ENCODE data around the gene FANCM.

FANCM gene, protein sequence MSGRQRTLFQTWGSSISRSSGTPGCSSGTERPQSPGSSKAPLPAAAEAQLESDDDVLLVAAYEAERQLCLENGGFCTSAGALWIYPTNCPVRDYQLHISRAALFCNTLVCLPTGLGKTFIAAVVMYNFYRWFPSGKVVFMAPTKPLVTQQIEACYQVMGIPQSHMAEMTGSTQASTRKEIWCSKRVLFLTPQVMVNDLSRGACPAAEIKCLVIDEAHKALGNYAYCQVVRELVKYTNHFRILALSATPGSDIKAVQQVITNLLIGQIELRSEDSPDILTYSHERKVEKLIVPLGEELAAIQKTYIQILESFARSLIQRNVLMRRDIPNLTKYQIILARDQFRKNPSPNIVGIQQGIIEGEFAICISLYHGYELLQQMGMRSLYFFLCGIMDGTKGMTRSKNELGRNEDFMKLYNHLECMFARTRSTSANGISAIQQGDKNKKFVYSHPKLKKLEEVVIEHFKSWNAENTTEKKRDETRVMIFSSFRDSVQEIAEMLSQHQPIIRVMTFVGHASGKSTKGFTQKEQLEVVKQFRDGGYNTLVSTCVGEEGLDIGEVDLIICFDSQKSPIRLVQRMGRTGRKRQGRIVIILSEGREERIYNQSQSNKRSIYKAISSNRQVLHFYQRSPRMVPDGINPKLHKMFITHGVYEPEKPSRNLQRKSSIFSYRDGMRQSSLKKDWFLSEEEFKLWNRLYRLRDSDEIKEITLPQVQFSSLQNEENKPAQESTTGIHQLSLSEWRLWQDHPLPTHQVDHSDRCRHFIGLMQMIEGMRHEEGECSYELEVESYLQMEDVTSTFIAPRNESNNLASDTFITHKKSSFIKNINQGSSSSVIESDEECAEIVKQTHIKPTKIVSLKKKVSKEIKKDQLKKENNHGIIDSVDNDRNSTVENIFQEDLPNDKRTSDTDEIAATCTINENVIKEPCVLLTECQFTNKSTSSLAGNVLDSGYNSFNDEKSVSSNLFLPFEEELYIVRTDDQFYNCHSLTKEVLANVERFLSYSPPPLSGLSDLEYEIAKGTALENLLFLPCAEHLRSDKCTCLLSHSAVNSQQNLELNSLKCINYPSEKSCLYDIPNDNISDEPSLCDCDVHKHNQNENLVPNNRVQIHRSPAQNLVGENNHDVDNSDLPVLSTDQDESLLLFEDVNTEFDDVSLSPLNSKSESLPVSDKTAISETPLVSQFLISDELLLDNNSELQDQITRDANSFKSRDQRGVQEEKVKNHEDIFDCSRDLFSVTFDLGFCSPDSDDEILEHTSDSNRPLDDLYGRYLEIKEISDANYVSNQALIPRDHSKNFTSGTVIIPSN (N-terminal part only)

DNA sequence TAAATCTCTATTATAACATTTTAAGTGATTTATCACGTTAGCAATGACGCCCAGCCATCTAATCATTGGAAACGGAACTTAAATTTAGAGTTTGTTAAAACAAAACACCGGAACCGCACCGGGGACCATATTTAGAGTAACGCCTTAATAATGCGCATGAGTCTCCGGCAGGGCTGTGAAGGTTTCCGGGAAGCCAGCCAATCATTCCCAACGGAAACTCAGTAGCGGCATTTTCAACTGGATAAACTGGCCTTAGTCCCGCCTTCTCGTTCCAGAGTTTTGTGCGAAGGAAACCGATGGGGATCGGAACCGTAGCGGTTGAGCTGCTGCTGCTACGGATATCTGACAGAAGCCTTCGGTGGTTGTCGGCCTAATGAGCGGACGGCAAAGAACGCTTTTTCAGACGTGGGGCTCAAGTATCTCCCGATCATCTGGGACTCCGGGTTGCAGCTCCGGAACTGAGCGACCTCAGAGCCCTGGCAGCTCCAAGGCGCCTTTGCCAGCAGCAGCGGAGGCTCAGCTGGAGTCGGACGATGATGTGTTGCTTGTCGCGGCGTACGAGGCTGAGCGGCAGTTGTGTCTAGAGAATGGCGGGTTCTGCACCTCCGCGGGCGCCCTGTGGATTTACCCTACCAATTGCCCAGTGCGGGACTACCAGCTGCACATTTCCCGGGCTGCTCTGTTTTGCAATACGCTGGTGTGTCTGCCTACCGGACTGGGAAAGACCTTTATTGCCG lies at the start of gene FANCM:
Gene FANCM (plus strand): TSS at position 272 of the 737 bp plus-strand sequence. CDS start 102 bp downstream, at position 374.
- peak; percentile 94 for DNase-seq

DNA sequence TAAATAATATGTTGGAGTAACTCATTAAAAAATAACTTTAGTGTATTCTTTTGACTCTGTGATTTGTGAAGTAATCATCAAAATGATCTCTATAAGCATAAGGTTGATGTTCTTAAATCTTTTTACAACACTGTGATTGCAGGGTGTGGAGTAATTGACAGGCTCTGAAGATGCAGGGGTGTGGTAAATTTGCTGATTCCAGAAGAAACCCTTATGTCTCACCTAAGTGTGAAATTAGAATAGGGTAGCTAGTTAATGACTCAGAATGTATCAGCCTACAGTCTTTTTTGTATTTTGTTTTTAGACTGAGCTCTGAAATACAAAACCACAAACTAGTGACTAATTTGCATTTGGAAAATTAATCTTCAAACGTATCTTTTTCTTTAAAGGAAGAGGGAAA lies 45.9 kb upstream of the FANCM start:
- no peak for DNase-seq

DNA sequence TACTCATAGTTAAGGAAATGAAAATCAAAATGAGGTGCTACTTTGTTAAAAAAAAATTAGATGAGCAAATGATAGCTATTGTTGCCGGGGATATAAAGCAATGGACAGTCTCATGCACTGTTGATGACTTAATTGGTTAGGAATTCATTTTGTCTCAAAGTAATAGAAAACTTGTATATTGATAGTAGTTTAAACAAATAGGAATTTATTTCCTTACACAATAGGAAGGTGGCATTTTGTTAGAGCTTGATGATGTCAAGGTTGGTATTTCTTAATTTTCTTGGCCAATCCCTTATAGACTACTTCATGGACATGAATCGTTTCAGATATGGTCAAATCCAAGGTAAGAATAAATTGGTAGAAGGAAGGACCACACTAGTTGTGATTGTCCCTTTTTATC lies 44.0 kb upstream of the FANCM start:
- DNase-seq: no peak

DNA sequence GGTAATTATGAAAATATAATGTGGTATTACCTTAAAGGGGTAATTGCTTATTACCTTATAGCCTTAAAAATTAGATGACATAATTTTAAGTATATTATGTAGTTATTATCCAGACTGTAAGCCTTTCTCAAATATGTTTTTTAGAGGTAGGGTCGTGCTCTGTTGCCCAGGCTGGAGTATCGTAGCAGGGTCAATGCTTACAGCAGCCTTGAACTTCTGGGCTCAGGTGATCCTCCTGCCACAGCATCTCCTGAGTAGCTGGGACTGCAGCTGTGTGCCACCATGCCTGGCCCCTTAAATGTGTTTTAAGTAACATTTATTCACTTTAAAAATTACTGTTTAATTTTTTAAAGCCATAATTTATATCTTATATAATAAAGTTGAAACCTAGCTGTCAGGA lies 41.5 kb upstream of the FANCM start:
- no peak for DNase-seq

DNA sequence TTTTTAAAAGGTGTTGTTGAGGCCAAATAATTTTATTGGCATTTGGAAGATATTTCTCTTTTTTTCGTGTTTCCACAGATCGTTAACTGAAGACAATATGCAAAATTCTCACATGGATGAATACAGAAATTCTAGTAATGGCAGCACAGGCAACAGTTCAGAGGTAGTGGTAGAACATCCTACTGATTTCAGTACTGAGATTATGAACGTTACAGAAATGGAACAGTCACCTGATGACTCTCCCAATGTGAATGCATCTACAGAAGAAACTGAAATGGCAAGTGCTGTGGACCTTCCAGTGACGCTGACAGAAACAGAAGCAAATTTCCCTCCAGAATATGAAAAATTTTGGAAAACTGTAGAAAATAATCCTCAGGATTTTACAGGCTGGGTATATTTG lies 40.6 kb upstream of the FANCM start:
- DNase-seq: no peak

DNA sequence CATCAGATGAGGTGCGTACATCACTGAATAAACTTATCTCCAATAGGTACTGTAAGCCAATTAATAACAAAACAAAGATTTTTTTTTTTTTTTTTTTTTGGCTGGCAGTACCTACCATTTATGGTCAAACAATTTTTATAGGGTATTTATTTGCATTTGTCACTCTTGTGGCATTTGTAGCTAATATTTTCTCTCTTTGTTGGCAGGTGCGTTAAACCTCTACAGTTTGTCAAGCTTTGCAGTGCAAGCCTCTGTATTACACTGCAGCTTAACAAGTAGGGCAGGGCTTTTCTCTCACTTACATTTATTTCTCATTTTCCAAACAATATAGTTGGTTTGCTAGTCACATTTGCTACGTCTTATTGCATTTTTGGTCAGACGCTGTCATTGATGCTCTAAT lies 39.5 kb upstream of the FANCM start:
- no peak for DNase-seq

DNA sequence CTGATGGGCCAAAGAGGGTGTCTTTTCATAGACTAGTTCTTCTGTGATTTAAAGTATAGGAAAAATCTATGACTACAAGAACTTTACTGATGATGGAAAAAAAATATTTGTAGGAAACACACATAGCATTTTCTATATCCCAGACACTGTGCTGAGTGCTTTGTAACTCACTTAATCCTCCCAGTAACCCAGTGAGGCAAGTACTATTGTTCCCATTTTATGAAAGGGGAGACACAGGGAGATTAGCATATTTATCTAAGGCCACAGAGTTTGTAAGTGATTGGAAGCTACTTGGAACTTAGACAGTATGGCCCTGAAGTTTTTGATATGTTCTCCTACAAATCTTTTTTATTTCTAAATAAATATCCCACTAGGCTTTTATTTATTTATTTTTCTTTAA lies 31.9 kb upstream of the FANCM start:
- no peak for DNase-seq

DNA sequence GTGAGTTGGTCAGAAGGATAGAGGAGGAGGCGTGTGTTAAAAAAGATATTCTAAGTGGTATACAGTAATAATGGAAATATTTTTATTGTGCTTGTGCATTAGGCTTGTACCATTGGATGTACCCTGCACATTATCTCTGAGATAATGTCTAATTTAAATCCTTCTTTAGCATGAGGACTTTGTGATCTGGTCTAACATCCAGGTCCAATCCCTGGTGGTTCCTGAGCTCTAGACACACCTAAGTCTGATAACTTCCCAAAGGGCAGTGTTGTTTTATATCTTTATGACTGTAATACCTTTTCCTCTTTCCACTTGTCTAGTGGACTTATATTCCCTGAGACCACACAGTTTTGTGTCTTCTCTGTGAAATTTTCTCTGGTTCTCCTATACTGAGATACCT lies 31.2 kb upstream of the FANCM start:
- no peak for DNase-seq

DNA sequence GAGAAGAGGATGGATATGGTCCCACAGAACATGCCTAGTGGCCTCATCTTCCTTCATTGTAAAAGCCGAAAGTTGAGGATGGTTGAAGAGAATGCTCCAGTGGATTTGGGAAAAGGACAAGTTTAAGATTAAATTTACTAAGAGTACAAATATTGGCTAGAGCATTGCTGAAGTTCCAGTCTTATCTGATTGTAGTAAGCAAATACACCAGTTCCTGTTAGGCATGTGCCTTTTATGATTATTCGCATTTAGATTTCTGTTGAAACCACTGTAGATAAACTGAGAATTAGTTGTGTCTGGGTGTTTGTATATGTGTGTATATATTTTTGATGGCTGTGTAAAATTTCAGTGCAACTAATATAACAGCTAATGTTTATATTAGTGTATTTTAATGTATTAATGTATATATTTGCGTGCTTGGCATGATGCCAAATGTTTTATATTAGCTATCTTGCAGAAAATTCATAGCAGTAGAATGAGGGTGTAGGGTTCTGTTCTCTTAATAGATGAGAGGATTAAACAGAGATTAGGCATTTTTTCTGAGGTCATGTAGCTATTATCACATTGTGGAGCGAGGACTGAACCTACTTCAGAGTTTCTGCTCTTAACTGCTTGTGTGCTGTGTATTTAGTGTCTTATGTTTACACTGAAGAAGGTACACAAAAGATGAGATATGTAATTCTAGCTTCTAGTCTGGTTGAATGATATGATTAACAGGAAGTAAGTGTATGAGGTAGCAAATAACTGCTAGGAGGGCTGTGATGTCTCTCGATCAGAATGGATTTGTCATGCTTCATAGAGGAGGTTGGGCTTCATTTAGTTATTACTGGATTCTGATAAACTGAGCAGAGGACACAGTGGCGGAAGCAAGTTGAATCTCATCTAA lies 22.6 kb upstream of the FANCM start:
- DNase-seq: peak; percentile 51

DNA sequence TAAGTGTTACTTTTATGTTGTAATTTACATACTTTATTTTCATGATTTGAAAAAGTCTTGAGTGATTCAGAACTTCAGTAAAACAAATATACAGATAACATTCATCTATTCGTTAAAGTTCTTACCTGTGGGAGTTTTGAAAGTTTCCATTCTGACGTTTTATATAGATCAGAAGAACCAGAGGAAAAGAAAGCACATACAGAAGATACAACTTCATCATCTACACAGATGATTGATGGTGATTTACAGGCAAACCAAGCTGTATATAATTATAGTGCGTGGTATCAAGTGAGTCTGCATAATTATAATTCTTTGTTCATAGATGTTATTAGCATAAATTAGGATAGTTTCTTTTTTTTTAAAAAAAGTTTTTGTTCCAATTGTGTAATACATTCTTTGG lies 21.4 kb upstream of the FANCM start:
- no peak for DNase-seq

DNA sequence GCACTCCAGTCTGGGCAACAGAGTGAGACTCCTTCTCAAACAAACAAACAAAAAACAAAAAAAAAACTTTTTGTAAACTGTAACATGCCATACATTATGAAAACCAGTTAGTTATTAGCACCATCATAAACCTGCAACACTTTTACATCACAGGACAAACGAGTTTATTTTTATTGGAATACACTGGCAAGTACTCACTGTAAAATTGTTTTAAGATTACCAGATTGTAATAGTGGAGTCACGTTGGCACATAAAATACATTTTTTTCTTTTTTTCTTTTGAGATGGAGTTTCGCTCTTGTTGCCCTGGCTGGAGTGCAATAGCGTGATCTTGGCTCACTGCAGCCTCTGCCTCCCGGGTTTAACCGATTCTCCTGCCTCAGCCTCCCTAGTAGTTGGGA lies 17.1 kb upstream of the FANCM start:
- DNase-seq: no peak

DNA sequence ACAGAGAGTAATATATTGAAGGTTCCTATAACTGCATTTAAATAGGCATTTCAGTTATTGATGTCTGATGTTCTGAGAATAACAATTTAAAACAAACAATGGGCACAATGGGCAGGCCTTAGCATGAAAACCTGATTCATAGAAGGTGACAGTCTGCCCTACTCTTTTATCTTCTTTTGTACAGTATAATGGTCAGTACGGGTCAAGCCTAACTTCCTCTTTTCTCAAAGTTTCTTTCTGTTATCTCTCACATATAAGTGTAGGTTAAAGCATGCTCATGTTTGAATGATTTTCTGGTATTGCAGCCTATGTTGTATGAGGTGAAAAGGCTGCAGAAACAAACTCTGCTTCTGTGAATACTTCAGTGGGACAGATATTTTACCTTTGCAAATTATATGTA lies 15.6 kb upstream of the FANCM start:
- no peak for DNase-seq

DNA sequence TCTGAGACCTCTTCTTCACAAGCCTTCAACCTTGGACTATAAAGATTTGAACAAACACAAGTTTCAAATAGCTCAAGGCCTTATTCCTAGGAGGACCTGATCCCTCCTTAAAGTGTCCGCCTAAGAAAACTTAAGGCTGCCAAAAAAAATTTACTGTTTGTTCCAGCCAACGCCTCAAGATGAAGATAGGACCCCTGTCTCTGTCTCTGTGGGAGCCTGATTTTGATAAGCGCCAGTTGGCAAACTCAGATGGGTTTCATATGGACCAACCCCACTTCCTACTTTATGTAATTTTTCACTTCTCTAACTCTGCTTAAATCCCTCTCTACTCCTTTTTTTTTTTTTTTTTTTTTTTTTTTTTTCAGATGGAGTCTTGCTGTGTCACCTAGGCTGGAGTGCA lies 12.5 kb upstream of the FANCM start:
- DNase-seq: no peak

DNA sequence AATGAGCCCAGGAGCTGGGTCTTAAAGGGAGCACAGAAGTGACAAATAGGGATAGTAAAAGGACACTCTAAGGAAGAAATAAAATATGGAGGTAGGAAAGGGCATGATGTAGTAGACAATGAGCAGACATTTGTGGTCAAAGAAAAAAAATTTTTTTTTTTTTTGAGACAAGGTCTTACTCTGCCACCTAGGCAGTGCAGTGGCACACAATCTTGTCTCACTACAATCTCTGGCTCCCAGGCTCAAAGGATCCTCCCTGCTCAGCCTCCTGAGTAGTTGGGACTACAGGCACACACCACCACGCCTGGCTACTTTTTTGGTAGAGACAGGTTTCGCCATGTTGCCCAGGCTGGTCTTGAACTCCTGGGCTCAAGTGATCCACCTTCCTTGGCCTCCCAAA lies 10.0 kb upstream of the FANCM start:
- no peak for DNase-seq

DNA sequence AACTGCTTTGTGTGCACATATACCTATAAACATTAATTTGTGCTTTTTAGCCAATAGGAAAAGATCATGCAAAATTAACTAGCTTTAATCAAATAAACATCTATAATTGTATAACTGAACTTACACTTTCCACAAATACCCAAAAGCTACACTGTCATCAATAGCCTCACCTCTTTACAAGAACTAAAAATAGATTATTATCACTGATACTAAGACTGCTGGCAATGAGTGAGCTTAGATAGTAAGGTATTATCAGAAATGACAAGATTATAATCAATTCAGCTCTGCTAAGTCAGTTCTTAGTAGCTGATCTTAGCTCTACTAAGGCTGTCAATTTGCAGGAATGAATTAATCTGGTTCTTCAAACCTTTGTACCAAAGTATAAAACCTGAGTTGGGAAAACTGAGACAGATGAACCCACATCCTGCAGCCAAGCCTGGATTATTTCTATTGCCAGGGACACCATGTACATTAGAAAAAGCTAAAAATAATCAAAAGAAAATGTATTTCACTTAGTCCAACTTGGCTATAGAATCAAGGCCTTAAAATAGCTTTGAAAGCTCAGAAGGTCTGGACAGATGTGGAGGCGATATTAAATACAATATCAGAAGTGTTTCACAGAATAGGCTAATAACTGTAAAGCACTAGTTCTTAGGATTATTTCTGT lies 6.6 kb upstream of the FANCM start:
- no peak for DNase-seq

DNA sequence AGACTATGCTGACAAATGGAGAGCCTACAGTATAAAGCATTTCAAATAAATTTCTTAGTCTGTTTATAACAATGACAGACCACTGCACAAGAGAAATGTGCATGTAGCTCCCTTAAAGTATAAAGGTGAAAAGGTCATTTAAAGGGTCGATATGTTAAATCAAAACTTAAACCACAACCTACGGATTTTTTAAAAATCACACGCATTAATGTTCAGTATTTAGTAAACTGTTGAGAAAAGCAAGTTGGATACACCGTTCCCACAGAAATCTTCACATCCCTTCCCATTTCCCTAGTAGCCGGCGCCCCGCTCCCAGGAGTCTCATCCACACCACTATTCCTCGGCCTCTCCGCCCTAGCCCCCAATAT lies 2.1 kb upstream of the FANCM start:
- DNase-seq: no peak

DNA sequence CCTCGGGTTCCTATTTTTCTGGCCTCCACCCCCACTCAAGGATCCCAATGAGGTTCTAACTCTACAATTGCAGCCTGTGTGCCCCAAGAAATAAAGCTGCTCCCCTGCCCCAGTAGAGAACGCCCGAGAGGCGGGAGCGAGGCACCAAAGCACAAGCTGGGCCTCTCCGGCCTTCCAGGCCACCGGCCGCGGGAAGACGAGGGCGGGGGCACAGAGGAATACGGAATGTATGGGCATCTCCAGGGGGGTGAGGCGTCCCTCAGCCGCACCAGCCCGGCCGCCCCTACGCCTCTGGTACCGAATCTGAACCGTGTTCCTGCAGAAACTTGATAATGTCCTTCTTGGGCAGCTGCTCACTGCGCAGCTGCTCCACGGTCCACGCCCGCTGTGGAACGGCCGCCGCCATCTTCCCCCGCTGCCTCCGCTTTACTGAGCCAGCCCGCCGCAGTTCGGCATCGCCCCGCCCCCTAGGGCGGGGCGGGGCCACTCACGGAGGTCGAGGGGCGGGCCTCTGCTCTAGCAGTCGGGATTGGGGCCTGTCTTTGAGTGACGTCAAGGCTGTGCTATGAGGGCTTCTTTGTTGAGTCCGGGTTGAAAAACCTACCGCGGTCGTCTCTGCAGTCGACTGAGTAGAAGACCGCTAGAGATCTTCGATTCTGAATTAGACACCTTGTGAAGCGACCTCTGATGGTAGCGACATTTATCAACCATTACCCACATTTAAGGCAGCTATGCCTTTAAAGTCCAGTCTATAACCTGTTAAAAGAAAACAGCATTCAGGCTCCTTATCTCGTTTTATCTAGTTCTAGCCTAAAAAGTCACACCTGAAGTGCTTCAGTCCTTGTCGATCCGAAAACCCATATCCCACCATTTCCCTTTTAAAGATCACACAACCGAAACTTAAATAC lies 1.4 kb upstream of the FANCM start, which contains the start of gene FKBP3:
Gene FKBP3 (minus strand): TSS at position 431 of the 908 bp plus-strand sequence. CDS start 25 bp downstream, at position 406.
- DNase-seq: peak; percentile 97

DNA sequence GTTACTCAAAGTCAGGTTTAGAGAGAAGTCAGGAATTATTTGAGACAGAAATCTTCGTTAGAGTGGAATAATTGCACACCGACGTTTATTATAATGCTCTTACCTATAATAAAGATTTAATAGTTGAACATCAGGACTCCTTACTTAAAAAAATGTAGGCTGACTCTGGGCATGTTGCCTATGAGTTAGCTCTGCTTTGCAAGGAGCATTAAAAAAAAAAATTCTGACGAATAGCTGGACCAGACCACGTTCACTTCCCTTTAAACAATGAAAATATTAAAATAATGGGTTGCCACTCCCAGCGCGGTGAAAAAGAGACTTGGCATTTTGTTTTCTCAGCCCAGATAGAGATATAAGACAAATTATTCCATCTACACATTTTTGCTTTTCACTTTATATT lies 574 bp upstream of the FANCM start:
- DNase-seq: no peak

DNA sequence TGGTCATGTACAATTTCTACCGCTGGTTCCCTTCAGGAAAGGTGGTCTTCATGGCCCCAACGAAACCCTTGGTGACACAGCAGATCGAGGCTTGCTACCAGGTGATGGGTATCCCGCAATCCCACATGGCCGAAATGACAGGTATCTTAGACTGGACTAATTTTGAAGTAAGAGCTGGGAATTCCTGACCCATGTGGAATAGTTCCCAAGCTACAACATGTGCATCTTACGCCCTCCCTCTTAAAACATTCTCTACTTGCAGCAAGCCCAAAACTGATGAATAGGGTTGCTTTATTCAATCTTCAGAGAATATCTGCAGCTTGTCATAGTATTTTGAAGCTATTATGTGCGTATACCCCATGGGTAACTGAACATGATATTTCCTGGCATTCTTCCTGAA lies 669 bp downstream of the FANCM start:
- no peak for DNase-seq
